ENCODE results near the gene CCDC149.

The CCDC149 gene

GRCh38 chr4:24794480-24794879 lies 118.4 kb downstream of the CCDC149 start:
- TF ChIP-seq CTCF (IDR thresholded peaks at IDR 0.05; ENCODE audit: extremely low read depth, missing control alignments) = no peak
- DNase-seq (ENCODE audit: low spot score) = no peak

- no peak for DNase-seq (ENCODE audit: low spot score)
- no peak for TF ChIP-seq CTCF (IDR thresholded peaks at IDR 0.05; ENCODE audit: extremely low read depth, missing control alignments)
These were observed 118.8 kb downstream of the CCDC149 start for GRCh38 chr4:24794051-24794450.

DNA sequence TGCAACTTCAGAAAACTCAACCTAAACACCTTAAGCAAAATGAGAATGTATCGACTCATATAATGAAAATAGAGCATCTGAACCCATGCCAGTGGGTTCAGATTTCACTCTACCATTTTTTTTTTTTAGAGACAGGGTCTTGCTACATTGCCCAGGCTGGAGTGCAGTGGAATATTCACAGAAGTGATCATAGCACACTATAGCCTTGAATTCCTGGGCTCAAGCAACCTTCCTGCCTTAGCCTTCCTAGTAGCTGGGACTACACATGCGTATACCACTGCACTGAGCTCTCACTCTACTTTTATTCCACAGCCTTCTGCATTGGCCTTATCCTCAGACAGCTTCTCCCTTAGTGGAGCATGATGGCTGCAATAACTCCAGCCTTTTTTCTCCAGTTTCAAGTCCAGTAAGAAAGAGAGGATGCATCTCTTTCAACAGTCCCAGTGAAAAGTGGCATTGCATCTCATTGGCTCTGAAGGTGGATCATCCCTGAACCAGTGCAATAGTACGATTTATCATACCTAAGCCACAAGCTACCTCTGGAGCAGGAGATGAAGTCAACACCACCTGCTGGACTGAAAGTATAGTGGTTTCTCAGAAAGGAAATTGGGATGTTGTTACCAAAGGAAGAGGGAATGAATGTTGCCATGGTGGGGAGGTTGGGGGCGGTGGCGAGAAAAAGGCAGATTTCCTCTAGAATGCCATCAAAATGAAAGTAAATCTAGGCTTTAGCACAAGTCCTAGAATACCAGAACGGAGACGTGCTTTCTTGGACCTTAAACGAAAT lies 119.4 kb downstream of the CCDC149 start:
- no peak for TF ChIP-seq CTCF (IDR thresholded peaks at IDR 0.05; ENCODE audit: extremely low read depth, missing control alignments)
- DNase-seq (ENCODE audit: low spot score) = no peak

DNA sequence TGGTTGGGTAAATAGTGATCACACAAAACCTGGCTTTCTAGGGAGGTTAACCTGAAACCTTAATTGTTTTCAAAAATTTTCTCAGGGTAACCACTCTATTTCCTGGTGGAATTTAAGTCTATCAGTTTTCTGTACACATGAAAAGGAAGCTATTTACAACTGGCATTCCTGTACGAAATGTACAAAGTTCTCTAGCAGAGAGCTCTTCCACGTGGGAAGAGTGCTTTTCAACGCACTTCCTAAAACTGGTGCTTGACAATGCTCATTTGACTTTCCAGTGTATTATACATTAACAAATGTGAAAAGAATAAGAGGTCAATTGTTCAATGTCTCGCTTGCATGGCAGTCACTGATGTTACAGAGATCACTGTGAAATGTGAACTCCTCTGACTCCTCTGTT lies 120.3 kb downstream of the CCDC149 start:
- TF ChIP-seq CTCF (IDR thresholded peaks at IDR 0.05; ENCODE audit: extremely low read depth, missing control alignments) = no peak
- no peak for DNase-seq (ENCODE audit: low spot score)

DNA sequence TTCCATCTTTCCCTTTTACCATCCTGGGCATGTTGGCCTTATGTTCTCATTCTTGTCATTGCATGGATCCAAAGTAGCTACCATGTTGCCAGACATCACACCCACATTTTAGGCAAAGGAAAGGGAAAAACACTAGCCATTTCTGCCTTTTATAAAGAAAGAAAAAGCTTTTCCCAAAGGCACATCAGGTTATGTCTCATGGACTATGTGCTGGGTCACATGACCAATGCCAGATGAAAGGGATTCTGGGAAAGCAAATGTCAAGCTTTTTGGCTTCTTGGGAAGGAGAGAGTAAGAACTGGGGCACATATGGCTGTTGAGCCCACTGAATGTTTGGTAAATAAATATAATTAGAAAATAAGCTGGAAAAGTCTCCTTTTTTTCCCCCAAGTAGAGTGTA lies 121.8 kb downstream of the CCDC149 start:
- DNase-seq (ENCODE audit: low spot score) = no peak
- no peak for TF ChIP-seq CTCF (IDR thresholded peaks at IDR 0.05; ENCODE audit: extremely low read depth, missing control alignments)

DNA sequence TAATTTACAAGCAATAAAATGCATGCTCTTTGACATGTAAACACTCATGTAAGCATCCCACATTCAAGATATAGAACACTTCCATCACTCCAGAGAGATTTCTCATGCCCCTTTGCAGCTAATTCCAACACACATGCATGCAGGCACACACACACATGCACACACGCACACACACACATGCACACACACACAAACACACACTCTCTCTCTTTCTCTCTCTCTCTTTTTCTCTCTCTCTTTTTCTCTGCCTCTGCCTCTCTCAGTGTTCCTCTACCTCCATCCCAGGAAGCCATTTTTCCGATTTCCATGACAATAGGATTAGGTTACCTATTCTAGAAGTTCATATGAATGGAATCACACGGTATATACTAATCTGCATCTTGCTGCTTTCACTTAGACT lies 129.3 kb downstream of the CCDC149 start:
- no peak for TF ChIP-seq CTCF (IDR thresholded peaks at IDR 0.05; ENCODE audit: extremely low read depth, missing control alignments)
- no peak for DNase-seq (ENCODE audit: low spot score)

- TF ChIP-seq CTCF (IDR thresholded peaks at IDR 0.05; ENCODE audit: extremely low read depth, missing control alignments) = no peak
- DNase-seq (ENCODE audit: low spot score) = no peak
These were observed 130.7 kb downstream of the CCDC149 start for GRCh38 chr4:24781999-24782745.
